ENCODE results near the gene RFT1.

GRCh38 chr3:53169832-53170324 is 39.6 kb upstream of the RFT1 start:
- TF ChIP-seq, protein P1, sequence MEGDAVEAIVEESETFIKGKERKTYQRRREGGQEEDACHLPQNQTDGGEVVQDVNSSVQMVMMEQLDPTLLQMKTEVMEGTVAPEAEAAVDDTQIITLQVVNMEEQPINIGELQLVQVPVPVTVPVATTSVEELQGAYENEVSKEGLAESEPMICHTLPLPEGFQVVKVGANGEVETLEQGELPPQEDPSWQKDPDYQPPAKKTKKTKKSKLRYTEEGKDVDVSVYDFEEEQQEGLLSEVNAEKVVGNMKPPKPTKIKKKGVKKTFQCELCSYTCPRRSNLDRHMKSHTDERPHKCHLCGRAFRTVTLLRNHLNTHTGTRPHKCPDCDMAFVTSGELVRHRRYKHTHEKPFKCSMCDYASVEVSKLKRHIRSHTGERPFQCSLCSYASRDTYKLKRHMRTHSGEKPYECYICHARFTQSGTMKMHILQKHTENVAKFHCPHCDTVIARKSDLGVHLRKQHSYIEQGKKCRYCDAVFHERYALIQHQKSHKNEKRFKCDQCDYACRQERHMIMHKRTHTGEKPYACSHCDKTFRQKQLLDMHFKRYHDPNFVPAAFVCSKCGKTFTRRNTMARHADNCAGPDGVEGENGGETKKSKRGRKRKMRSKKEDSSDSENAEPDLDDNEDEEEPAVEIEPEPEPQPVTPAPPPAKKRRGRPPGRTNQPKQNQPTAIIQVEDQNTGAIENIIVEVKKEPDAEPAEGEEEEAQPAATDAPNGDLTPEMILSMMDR (IDR thresholded peaks at IDR 0.05; ENCODE audit: insufficient read depth, low read length, poor library complexity, severe bottlenecking), result no peak
- no peak for TF ChIP-seq EZH2phosphoT487 (conservative IDR thresholded peaks at IDR 0.05; ENCODE audit: low read length)
